Measurements from ENCODE around the gene SMARCB1.

SMARCB1 gene

GRCh38 chr22:23837911-23838680 lies 51.3 kb downstream of the SMARCB1 start:
- peaks cover 32% of the 10 kb centered on the region for H3K36me3 ChIP-seq (ENCODE audit: insufficient read depth, low read depth, low read length)
- H3K9ac ChIP-seq (ENCODE audit: low read depth, low read length), result peak overlapping the region; percentile 54; the same call in 1 of the 2 replicates
- H3K27ac ChIP-seq (ENCODE audit: low read length), result no peak overlapping the region
- H3K4me3 ChIP-seq (ENCODE audit: low read length), result peak overlapping the region; percentile 77; the same call in 1 of the 2 replicates
- H3K27me3 ChIP-seq (ENCODE audit: insufficient read depth, low read length), result peaks cover 20% of the 10 kb centered on the region
- no peaks in the 10 kb centered on the region for H3K9me3 ChIP-seq (ENCODE audit: insufficient read depth, low read depth, low read length)
- no peaks in the 10 kb centered on the region for H3K4me1 ChIP-seq (ENCODE audit: insufficient read depth, low read length)

GRCh38 chr22:23838681-23839468 lies 52.1 kb downstream of the SMARCB1 start, which contains the start of gene DERL3:
Gene DERL3, minus strand, starts transcription at chr22:23839006. Its CDS starts 19 bp downstream, at chr22:23838987.
- Histone ChIP-seq H3K27me3 (ENCODE audit: insufficient read depth, low read length) (peaks cover 20% of the 10 kb centered on the region), H3K9me3 (ENCODE audit: insufficient read depth, low read depth, low read length) (no peaks in the 10 kb centered on the region), H3K36me3 (ENCODE audit: insufficient read depth, low read depth, low read length) (peaks cover 24% of the 10 kb centered on the region), H3K4me1 (ENCODE audit: insufficient read depth, low read length) (no peaks in the 10 kb centered on the region), H3K9ac (ENCODE audit: low read depth, low read length) (peak within 1 kb of the TSS; percentile 54; the same call in 1 of the 2 replicates), H3K27ac (ENCODE audit: low read length) (no peak within 1 kb of the TSS), H3K4me3 (ENCODE audit: low read length) (peak within 1 kb of the TSS; percentile 77; the same call in 1 of the 2 replicates)

- Histone ChIP-seq H3K9me3 (ENCODE audit: insufficient read depth, low read depth, low read length) (no peaks in the 10 kb centered on the region), H3K27me3 (ENCODE audit: insufficient read depth, low read length) (peaks cover 20% of the 10 kb centered on the region), H3K4me1 (ENCODE audit: insufficient read depth, low read length) (no peaks in the 10 kb centered on the region), H3K4me3 (ENCODE audit: low read length) (no peak overlapping the region), H3K9ac (ENCODE audit: low read depth, low read length) (no peak overlapping the region), H3K27ac (ENCODE audit: low read length) (no peak overlapping the region), H3K36me3 (ENCODE audit: insufficient read depth, low read depth, low read length) (peaks cover 14% of the 10 kb centered on the region)
Measured at GRCh38 chr22:23840026-23840425, 53.3 kb downstream of the SMARCB1 start.

- no peak overlapping the region for H3K9ac ChIP-seq (ENCODE audit: low read depth, low read length)
- H3K4me1 ChIP-seq (ENCODE audit: insufficient read depth, low read length), result no peaks in the 10 kb centered on the region
- no peaks in the 10 kb centered on the region for H3K9me3 ChIP-seq (ENCODE audit: insufficient read depth, low read depth, low read length)
- H3K27ac ChIP-seq (ENCODE audit: low read length), result no peak overlapping the region
- no peak overlapping the region for H3K4me3 ChIP-seq (ENCODE audit: low read length)
- H3K27me3 ChIP-seq (ENCODE audit: insufficient read depth, low read length), result peaks cover 20% of the 10 kb centered on the region
- H3K36me3 ChIP-seq (ENCODE audit: insufficient read depth, low read depth, low read length), result peaks cover 2% of the 10 kb centered on the region
Measured at GRCh38 chr22:23841292-23841691, 54.5 kb downstream of the SMARCB1 start.

GRCh38 chr22:23841736-23842445 lies 55.1 kb downstream of the SMARCB1 start:
- no peaks in the 10 kb centered on the region for H3K9me3 ChIP-seq (ENCODE audit: insufficient read depth, low read depth, low read length)
- H3K36me3 ChIP-seq (ENCODE audit: insufficient read depth, low read depth, low read length), result no peaks in the 10 kb centered on the region
- no peaks in the 10 kb centered on the region for H3K4me1 ChIP-seq (ENCODE audit: insufficient read depth, low read length)
- H3K9ac ChIP-seq (ENCODE audit: low read depth, low read length), result no peak overlapping the region
- peaks cover 20% of the 10 kb centered on the region for H3K27me3 ChIP-seq (ENCODE audit: insufficient read depth, low read length)
- no peak overlapping the region for H3K27ac ChIP-seq (ENCODE audit: low read length)
- H3K4me3 ChIP-seq (ENCODE audit: low read length), result no peak overlapping the region

- Histone ChIP-seq H3K27ac (ENCODE audit: low read length) (no peak overlapping the region), H3K9me3 (ENCODE audit: insufficient read depth, low read depth, low read length) (no peaks in the 10 kb centered on the region), H3K9ac (ENCODE audit: low read depth, low read length) (no peak overlapping the region), H3K36me3 (ENCODE audit: insufficient read depth, low read depth, low read length) (no peaks in the 10 kb centered on the region), H3K4me3 (ENCODE audit: low read length) (no peak overlapping the region), H3K27me3 (ENCODE audit: insufficient read depth, low read length) (peaks cover 20% of the 10 kb centered on the region), H3K4me1 (ENCODE audit: insufficient read depth, low read length) (peaks cover under 1% of the 10 kb centered on the region; the same call in 1 of the 2 replicates)
Measured at GRCh38 chr22:23842599-23842998, 55.8 kb downstream of the SMARCB1 start.

- Histone ChIP-seq H3K36me3 (ENCODE audit: insufficient read depth, low read depth, low read length) (no peaks in the 10 kb centered on the region), H3K27me3 (ENCODE audit: insufficient read depth, low read length) (peaks cover 24% of the 10 kb centered on the region), H3K4me3 (ENCODE audit: low read length) (no peak overlapping the region), H3K27ac (ENCODE audit: low read length) (no peak overlapping the region), H3K4me1 (ENCODE audit: insufficient read depth, low read length) (peaks cover 10% of the 10 kb centered on the region; the same call in 1 of the 2 replicates), H3K9me3 (ENCODE audit: insufficient read depth, low read depth, low read length) (no peaks in the 10 kb centered on the region), H3K9ac (ENCODE audit: low read depth, low read length) (no peak overlapping the region)
Measured at GRCh38 chr22:23844739-23845202, 58.0 kb downstream of the SMARCB1 start.

- H3K27ac ChIP-seq (ENCODE audit: low read length), result no peak overlapping the region
- H3K9ac ChIP-seq (ENCODE audit: low read depth, low read length), result no peak overlapping the region
- peaks cover 10% of the 10 kb centered on the region; the same call in 1 of the 2 replicates for H3K4me1 ChIP-seq (ENCODE audit: insufficient read depth, low read length)
- no peak overlapping the region for H3K4me3 ChIP-seq (ENCODE audit: low read length)
- H3K27me3 ChIP-seq (ENCODE audit: insufficient read depth, low read length), result peaks cover 22% of the 10 kb centered on the region
- H3K9me3 ChIP-seq (ENCODE audit: insufficient read depth, low read depth, low read length), result no peaks in the 10 kb centered on the region
- no peaks in the 10 kb centered on the region for H3K36me3 ChIP-seq (ENCODE audit: insufficient read depth, low read depth, low read length)
Measured at GRCh38 chr22:23845265-23846080, 58.7 kb downstream of the SMARCB1 start.

GRCh38 chr22:23846081-23846469 lies 59.3 kb downstream of the SMARCB1 start:
- Histone ChIP-seq H3K9me3 (ENCODE audit: insufficient read depth, low read depth, low read length) (no peaks in the 10 kb centered on the region), H3K27me3 (ENCODE audit: insufficient read depth, low read length) (peaks cover 24% of the 10 kb centered on the region), H3K4me3 (ENCODE audit: low read length) (no peak overlapping the region), H3K36me3 (ENCODE audit: insufficient read depth, low read depth, low read length) (no peaks in the 10 kb centered on the region), H3K27ac (ENCODE audit: low read length) (no peak overlapping the region), H3K9ac (ENCODE audit: low read depth, low read length) (no peak overlapping the region; the same call in 1 of the 2 replicates), H3K4me1 (ENCODE audit: insufficient read depth, low read length) (peaks cover 10% of the 10 kb centered on the region; the same call in 1 of the 2 replicates)

GRCh38 chr22:23847310-23847920 lies 60.6 kb downstream of the SMARCB1 start:
- Histone ChIP-seq H3K27ac (ENCODE audit: low read length) (no peak overlapping the region), H3K36me3 (ENCODE audit: insufficient read depth, low read depth, low read length) (no peaks in the 10 kb centered on the region), H3K4me1 (ENCODE audit: insufficient read depth, low read length) (peaks cover 10% of the 10 kb centered on the region; the same call in 1 of the 2 replicates), H3K9me3 (ENCODE audit: insufficient read depth, low read depth, low read length) (no peaks in the 10 kb centered on the region), H3K27me3 (ENCODE audit: insufficient read depth, low read length) (peaks cover 16% of the 10 kb centered on the region; the same call in 1 of the 2 replicates), H3K4me3 (ENCODE audit: low read length) (no peak overlapping the region), H3K9ac (ENCODE audit: low read depth, low read length) (no peak overlapping the region)

Data from iPS-20b (cell line).